ENCODE measurements around the gene ATXN1.
A peak's percentile ranks its signal among the peaks of the same experiment; 100 is the strongest.

Gene ATXN1

GRCh38 chr6:16474772-16475493, 286.3 kb downstream of the ATXN1 start:
- TF ChIP-seq CTCF (IDR thresholded peaks at IDR 0.05; ENCODE audit: low read depth, low read length) (no peak), EZH2phosphoT487 (IDR thresholded peaks at IDR 0.05; ENCODE audit: low read depth) (no peak)

GRCh38 chr6:16473908-16474771, 287.1 kb downstream of the ATXN1 start:
- Histone ChIP-seq H3K27ac (ENCODE audit: low read length) (no peak overlapping the region), H3K4me2 (ENCODE audit: low read length) (no peak overlapping the region), H3K36me3 (replicated peaks; ENCODE audit: low read depth, low read length) (no peaks in the 10 kb centered on the region), H2AFZ (ENCODE audit: low read depth, low read length) (no peak overlapping the region), H3K4me1 (ENCODE audit: low read length) (peaks cover 25% of the 10 kb centered on the region), H3K79me2 (ENCODE audit: low read length) (no peaks in the 10 kb centered on the region), H3K4me3 (ENCODE audit: low read length) (no peak overlapping the region), H4K20me1 (ENCODE audit: insufficient read depth, low read length) (no peaks in the 10 kb centered on the region), H3K27me3 (ENCODE audit: low read depth, low read length) (peaks cover 49% of the 10 kb centered on the region), H3K9me3 (ENCODE audit: insufficient read depth, low read length) (no peaks in the 10 kb centered on the region), H3K9ac (ENCODE audit: low read length) (no peak overlapping the region)
- TF ChIP-seq CTCF (IDR thresholded peaks at IDR 0.05; ENCODE audit: low read depth, low read length) = no peak
- no peak for TF ChIP-seq EZH2phosphoT487 (IDR thresholded peaks at IDR 0.05; ENCODE audit: low read depth)

More at GRCh38 chr6:16474772-16475493, 286.3 kb downstream of the ATXN1 start:
- H3K27ac ChIP-seq (ENCODE audit: low read length) = no peak overlapping the region
- no peaks in the 10 kb centered on the region for H4K20me1 ChIP-seq (ENCODE audit: insufficient read depth, low read length)
- H3K79me2 ChIP-seq (ENCODE audit: low read length) = no peaks in the 10 kb centered on the region
- no peak overlapping the region for H3K4me2 ChIP-seq (ENCODE audit: low read length)
- H3K4me3 ChIP-seq (ENCODE audit: low read length) = no peak overlapping the region
- no peaks in the 10 kb centered on the region for H3K9me3 ChIP-seq (ENCODE audit: insufficient read depth, low read length)
- H3K27me3 ChIP-seq (ENCODE audit: low read depth, low read length) = peaks cover 49% of the 10 kb centered on the region
- no peak overlapping the region for H2AFZ ChIP-seq (ENCODE audit: low read depth, low read length)
- H3K9ac ChIP-seq (ENCODE audit: low read length) = no peak overlapping the region
- peaks cover 25% of the 10 kb centered on the region for H3K4me1 ChIP-seq (ENCODE audit: low read length)
- H3K36me3 ChIP-seq (replicated peaks; ENCODE audit: low read depth, low read length) = no peaks in the 10 kb centered on the region

GRCh38 chr6:16473184-16473907, 287.9 kb downstream of the ATXN1 start:
- H3K36me3 ChIP-seq (replicated peaks; ENCODE audit: low read depth, low read length) = no peaks in the 10 kb centered on the region
- peaks cover 41% of the 10 kb centered on the region for H3K27me3 ChIP-seq (ENCODE audit: low read depth, low read length)
- H2AFZ ChIP-seq (ENCODE audit: low read depth, low read length) = no peak overlapping the region
- H3K4me2 ChIP-seq (ENCODE audit: low read length) = peak overlapping the region; percentile 37
- peaks cover 25% of the 10 kb centered on the region for H3K4me1 ChIP-seq (ENCODE audit: low read length)
- no peaks in the 10 kb centered on the region for H4K20me1 ChIP-seq (ENCODE audit: insufficient read depth, low read length)
- TF ChIP-seq EZH2phosphoT487 (IDR thresholded peaks at IDR 0.05; ENCODE audit: low read depth) (no peak), CTCF (IDR thresholded peaks at IDR 0.05; ENCODE audit: low read depth, low read length) (no peak)
- H3K9ac ChIP-seq (ENCODE audit: low read length) = no peak overlapping the region
- H3K27ac ChIP-seq (ENCODE audit: low read length) = no peak overlapping the region
- H3K9me3 ChIP-seq (ENCODE audit: insufficient read depth, low read length) = no peaks in the 10 kb centered on the region
- no peaks in the 10 kb centered on the region for H3K79me2 ChIP-seq (ENCODE audit: low read length)
- no peak overlapping the region for H3K4me3 ChIP-seq (ENCODE audit: low read length)
